HG02759 (cell line): Measurements from ENCODE around the gene PPDPF.
"Not testable (repeated sequence)": the region's sequence is repeated elsewhere in the genome, so short reads cannot be mapped to it uniquely, and the experiment has no call there.

Experiments used
- ATAC-seq: cut with Tn5 transposase; IDR thresholded peaks from one replicate; pipeline ENCODE4 v1.9.1; 2021; ENCODE audit warnings: mild to moderate bottlenecking, moderate library complexity; ENCODE audit not compliant: unreplicated experiment

The PPDPF gene

GRCh38 chr20:63520504-63520933 is at the start of gene PPDPF:
PPDPF (plus strand) TSS chr20:63520765; CDS start chr20:63521309, 544 bp downstream.
- ATAC-seq, result peak; percentile 77

GRCh38 chr20:63471002-63471716 is 49.4 kb upstream of the PPDPF start:
- ATAC-seq, result no peak

- no peak for ATAC-seq
Measured at GRCh38 chr20:63471717-63471980, 48.9 kb upstream of the PPDPF start.

GRCh38 chr20:63471981-63472831 is 48.4 kb upstream of the PPDPF start, which contains the start of gene KCNQ2:
KCNQ2 (minus strand) TSS chr20:63472655; CDS start chr20:63472463, 192 bp downstream.
- ATAC-seq, result no peak

- ATAC-seq, result no peak
Measured at GRCh38 chr20:63472862-63473390, 47.6 kb upstream of the PPDPF start.

GRCh38 chr20:63473555-63474449 is 46.8 kb upstream of the PPDPF start:
- no peak for ATAC-seq

GRCh38 chr20:63475209-63475608 is 45.4 kb upstream of the PPDPF start:
- no peak for ATAC-seq

- ATAC-seq, result no peak
Measured at GRCh38 chr20:63477061-63477616, 43.4 kb upstream of the PPDPF start.

GRCh38 chr20:63477944-63478343 is 42.6 kb upstream of the PPDPF start:
- no peak for ATAC-seq

GRCh38 chr20:63478346-63479302 is 41.9 kb upstream of the PPDPF start:
- no peak for ATAC-seq

- ATAC-seq, result not testable (repeated sequence)
Measured at GRCh38 chr20:63479695-63480419, 40.7 kb upstream of the PPDPF start.

GRCh38 chr20:63481503-63481902 is 39.1 kb upstream of the PPDPF start:
- ATAC-seq, result no peak

GRCh38 chr20:63482021-63482587 is 38.5 kb upstream of the PPDPF start:
- no peak for ATAC-seq

GRCh38 chr20:63483834-63484233 is 36.7 kb upstream of the PPDPF start:
- no peak for ATAC-seq

GRCh38 chr20:63484236-63484635 is 36.3 kb upstream of the PPDPF start:
- ATAC-seq, result no peak

GRCh38 chr20:63484651-63485403 is 35.7 kb upstream of the PPDPF start:
- no peak for ATAC-seq

GRCh38 chr20:63486300-63486855 is 34.2 kb upstream of the PPDPF start:
- ATAC-seq, result no peak
